Stimulated activated CD8-positive, alpha-beta memory T cell treated with anti-CD3 and anti-CD28 coated beads, Interleukin-12 subunit alpha, Interleukin-12 subunit beta, amount 100 ng/mL, for 1 hour (primary cell): Measurements from ENCODE around the gene CCDC57.
A peak's percentile ranks its signal among the peaks of the same experiment; 100 is the strongest.

Experiments
- DNase-seq: peaks from one replicate; pipeline ENCODE4 v3.0.0-alpha.2; 2020; ENCODE audit warnings: low read depth

CCDC57 gene

GRCh38 chr17:82080789-82081464 lies 131.7 kb downstream of the CCDC57 start:
- DNase-seq: no peak

GRCh38 chr17:82080048-82080788 lies 132.4 kb downstream of the CCDC57 start:
- no peak for DNase-seq

GRCh38 chr17:82079001-82079677 lies 133.5 kb downstream of the CCDC57 start:
- no peak for DNase-seq

GRCh38 chr17:82078433-82078832 lies 134.2 kb downstream of the CCDC57 start:
- DNase-seq: no peak

- no peak for DNase-seq
Observed at GRCh38 chr17:82077617-82078358, 134.9 kb downstream of the CCDC57 start.

GRCh38 chr17:82076785-82077591 lies 135.7 kb downstream of the CCDC57 start:
- DNase-seq: no peak

- no peak for DNase-seq
Observed at GRCh38 chr17:82076018-82076784, 136.4 kb downstream of the CCDC57 start.

- no peak for DNase-seq
Observed at GRCh38 chr17:82073446-82073845, 139.2 kb downstream of the CCDC57 start.

- DNase-seq: no peak
Observed at GRCh38 chr17:82072827-82073226, 139.8 kb downstream of the CCDC57 start.

GRCh38 chr17:82070611-82071010 lies 142.0 kb downstream of the CCDC57 start:
- DNase-seq: no peak

GRCh38 chr17:82065638-82066303 lies 146.9 kb downstream of the CCDC57 start, which contains the start of gene DUS1L:
DUS1L (minus strand) TSS chr17:82065804; CDS start chr17:82065059, 745 bp downstream.
- peak; percentile 49 for DNase-seq

GRCh38 chr17:82065193-82065637 lies 147.4 kb downstream of the CCDC57 start:
- DNase-seq: no peak

GRCh38 chr17:82064433-82065192 lies 148.0 kb downstream of the CCDC57 start:
- DNase-seq: no peak

- no peak for DNase-seq
Observed at GRCh38 chr17:82063424-82064415, 148.9 kb downstream of the CCDC57 start.

GRCh38 chr17:82062984-82063368 lies 149.7 kb downstream of the CCDC57 start:
- no peak for DNase-seq

GRCh38 chr17:82062076-82062983 lies 150.3 kb downstream of the CCDC57 start:
- DNase-seq: no peak
